ENCODE measurements around the gene CPTP.

CPTP gene

DNA sequence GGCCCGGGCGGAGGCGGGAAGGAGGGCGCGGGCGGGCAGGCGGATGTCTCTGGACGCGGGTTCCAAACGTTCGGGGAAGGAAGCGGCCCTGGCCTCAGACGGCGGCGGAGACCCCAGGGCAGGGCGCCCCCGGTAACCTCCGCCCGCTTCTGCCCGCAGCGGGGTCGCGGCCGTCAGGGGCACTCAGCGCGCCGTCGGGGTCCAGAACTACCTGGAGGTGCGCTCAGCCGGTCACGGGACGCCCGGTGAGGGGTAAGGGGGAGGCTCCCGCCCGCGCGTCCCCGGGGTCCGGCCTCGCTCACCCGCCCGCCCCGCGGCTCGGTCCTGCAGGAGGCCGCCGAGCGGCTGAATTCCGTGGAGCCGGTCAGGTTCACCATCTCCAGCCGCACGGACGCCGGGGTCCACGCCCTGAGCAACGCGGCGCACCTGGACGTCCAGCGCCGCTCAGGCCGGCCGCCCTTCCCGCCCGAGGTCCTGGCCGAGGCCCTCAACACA, 15.8 kb upstream of the CPTP start:
- no peak for TF ChIP-seq TEAD4 (IDR thresholded peaks at IDR 0.05)
- TF ChIP-seq TCF12 (IDR thresholded peaks at IDR 0.05; ENCODE audit: low read depth): no peak; the same call in 1 of the 2 replicates
- TF ChIP-seq NFIC (IDR thresholded peaks at IDR 0.05): no peak
- no peak for TF ChIP-seq CREB1 (IDR thresholded peaks at IDR 0.05; ENCODE audit: low read depth)
- no peak for TF ChIP-seq TAF1 (IDR thresholded peaks at IDR 0.05; ENCODE audit: low read depth)
- TF ChIP-seq EGR1 (IDR thresholded peaks at IDR 0.05): no peak
- TF ChIP-seq FOXM1 (IDR thresholded peaks at IDR 0.05; ENCODE audit: borderline replicate concordance, low read depth): no peak
- TF ChIP-seq EP300 (IDR thresholded peaks at IDR 0.05; ENCODE audit: borderline replicate concordance): no peak
- TF ChIP-seq RAD21 (IDR thresholded peaks at IDR 0.05; ENCODE audit: low read depth): no peak

DNA sequence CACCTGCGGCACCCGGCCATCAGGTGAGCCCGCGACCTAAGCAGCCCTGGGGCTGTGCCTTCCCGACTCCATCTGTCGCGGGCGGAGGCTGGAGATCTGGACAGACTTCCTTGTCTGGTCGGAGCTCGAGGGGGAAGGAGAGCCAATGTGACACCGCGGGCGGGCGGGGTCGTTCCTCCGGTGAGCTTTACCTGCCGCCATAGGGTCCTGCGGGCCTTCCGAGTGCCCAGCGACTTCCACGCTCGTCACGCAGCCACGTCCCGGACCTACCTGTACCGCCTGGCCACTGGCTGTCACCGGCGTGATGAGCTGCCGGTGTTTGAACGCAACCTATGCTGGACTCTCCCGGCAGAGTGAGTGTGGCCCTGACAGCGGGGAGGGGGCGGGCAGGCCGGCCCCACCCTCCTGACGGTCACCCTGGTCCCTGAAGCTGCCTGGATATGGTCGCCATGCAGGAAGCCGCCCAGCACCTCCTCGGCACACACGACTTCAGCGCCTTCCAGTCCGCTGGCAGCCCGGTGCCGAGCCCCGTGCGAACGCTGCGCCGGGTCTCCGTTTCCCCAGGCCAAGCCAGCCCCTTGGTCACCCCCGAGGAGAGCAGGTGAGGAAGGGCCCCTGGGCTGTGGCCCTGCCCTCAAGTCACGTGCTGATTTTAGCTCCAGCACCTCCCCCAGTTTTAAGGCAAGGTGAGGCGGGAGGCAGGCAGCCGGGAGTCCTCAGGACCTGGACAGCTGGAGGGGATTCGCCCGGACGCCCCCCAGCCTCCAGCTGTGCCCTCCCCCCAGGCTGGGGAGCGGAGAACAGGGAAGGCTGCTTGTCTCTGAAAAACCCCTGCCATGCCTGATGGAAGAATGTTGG, 15.1 kb upstream of the CPTP start:
- TF ChIP-seq CREB1 (IDR thresholded peaks at IDR 0.05; ENCODE audit: low read depth): no peak
- 0 out of 2 replicates have a peak, but pooled peaks have one; percentile 12 for TF ChIP-seq TAF1 (IDR thresholded peaks at IDR 0.05; ENCODE audit: low read depth)
- TF ChIP-seq ZBTB7A (IDR thresholded peaks at IDR 0.05; ENCODE audit: low read depth): 0 out of 2 replicates have a peak, but pooled peaks have one; percentile 45
- TF ChIP-seq FOXM1 (IDR thresholded peaks at IDR 0.05; ENCODE audit: borderline replicate concordance, low read depth): no peak

DNA sequence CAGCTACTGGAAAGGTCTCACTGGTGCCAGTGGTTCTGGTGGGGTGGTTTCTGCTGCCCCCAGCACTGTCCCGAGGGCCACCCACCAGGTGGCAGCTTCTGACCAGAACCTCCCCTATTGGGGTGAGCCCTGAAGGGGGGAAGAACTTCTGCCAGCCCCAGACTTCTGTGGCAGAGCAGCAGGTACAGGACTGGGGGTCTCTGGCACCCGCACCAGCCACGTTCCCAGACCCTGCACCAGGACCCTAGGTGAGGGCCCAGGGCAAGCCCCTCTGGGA, 14.6 kb upstream of the CPTP start:
- TF ChIP-seq, protein P1, sequence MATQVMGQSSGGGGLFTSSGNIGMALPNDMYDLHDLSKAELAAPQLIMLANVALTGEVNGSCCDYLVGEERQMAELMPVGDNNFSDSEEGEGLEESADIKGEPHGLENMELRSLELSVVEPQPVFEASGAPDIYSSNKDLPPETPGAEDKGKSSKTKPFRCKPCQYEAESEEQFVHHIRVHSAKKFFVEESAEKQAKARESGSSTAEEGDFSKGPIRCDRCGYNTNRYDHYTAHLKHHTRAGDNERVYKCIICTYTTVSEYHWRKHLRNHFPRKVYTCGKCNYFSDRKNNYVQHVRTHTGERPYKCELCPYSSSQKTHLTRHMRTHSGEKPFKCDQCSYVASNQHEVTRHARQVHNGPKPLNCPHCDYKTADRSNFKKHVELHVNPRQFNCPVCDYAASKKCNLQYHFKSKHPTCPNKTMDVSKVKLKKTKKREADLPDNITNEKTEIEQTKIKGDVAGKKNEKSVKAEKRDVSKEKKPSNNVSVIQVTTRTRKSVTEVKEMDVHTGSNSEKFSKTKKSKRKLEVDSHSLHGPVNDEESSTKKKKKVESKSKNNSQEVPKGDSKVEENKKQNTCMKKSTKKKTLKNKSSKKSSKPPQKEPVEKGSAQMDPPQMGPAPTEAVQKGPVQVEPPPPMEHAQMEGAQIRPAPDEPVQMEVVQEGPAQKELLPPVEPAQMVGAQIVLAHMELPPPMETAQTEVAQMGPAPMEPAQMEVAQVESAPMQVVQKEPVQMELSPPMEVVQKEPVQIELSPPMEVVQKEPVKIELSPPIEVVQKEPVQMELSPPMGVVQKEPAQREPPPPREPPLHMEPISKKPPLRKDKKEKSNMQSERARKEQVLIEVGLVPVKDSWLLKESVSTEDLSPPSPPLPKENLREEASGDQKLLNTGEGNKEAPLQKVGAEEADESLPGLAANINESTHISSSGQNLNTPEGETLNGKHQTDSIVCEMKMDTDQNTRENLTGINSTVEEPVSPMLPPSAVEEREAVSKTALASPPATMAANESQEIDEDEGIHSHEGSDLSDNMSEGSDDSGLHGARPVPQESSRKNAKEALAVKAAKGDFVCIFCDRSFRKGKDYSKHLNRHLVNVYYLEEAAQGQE (IDR thresholded peaks at IDR 0.05; ENCODE audit: low read depth): no peak
- peak; percentile 16; the same call in 1 of the 2 replicates for TF ChIP-seq ZBTB7A (IDR thresholded peaks at IDR 0.05; ENCODE audit: low read depth)

DNA sequence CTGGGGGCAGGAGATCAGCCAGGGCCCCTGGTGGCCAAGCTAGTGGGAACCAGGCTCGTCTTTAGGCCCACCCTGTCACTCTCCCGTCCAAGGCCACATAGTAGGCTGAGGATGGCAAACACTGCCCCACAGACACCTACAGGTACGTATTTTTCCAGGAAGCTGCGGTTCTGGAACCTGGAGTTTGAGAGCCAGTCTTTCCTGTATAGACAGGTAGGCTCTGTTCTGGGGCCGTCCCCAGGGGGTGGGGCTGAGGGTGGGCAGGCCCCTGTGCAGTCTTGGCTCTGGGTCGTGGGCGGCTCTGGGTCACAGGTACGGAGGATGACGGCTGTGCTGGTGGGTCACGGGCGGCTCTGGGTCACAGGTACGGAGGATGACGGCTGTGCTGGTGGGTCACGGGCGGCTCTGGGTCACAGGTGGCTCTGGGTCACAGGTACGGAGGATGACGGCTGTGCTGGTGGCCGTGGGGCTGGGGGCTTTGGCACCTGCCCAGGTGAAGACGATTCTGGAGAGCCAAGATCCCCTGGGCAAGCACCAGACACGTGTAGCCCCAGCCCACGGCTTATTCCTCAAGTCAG, 14.0 kb upstream of the CPTP start:
- TF ChIP-seq YY1 (IDR thresholded peaks at IDR 0.05; ENCODE audit: low read depth): no peak
- no peak for TF ChIP-seq ZBTB7A (IDR thresholded peaks at IDR 0.05; ENCODE audit: low read depth)
- TF ChIP-seq NFIC (IDR thresholded peaks at IDR 0.05): no peak
- TF ChIP-seq, protein P1 (IDR thresholded peaks at IDR 0.05; ENCODE audit: low read depth): no peak
- TF ChIP-seq CREB1 (IDR thresholded peaks at IDR 0.05; ENCODE audit: low read depth): no peak
- TF ChIP-seq CEBPB (IDR thresholded peaks at IDR 0.05): no peak

DNA sequence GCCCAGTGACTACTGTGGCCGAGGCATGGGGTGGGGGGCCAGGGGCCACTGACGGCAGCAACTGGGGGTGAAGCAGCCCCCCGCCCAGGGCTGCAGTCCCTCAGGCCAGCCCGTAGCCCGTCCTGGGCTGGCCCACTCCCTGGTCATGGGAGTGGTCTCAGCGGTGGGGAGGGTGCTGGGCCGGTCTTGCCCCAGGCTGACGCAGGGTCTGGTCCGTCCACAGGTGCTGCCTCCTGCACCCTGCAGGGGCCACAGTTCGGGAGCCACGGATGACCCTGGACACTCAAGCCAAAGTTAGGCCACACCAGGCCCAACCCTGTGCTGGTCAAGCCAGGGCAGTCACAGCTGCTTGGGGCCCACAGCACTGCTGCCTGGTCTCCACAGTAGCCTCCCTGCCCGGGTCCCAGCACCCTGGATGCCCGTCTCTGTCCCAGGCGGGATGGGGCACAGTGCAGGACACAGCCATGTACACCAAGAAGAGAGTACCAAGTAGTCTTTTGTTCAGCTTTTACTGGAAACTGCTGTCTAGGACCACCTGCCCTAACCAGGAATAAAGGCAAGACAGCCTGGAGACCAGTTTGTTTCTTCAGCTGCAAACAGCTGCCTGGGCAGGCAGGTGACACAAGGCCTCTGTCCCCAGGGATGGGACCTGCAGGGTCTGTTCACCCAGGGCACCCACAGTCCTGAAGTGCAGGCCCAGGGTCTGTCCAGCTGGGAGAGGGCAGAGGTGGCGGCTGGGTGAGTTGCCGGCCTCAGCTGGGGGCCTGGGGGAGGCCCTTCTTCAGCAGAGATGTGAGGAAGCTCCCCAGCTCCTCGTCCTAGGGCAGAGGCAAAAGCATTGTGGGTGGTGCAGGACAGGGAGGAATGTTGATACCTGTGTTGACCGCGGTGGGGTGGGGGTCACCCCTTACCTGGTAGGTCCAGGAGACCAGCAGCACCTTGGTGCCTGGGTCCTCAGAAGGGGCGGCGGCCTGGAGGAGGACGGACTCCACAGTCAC, 13.2 kb upstream of the CPTP start:
- TF ChIP-seq YY1 (IDR thresholded peaks at IDR 0.05; ENCODE audit: low read depth) (no peak), EGR1 (IDR thresholded peaks at IDR 0.05) (no peak), TEAD4 (IDR thresholded peaks at IDR 0.05) (no peak), FOXM1 (IDR thresholded peaks at IDR 0.05; ENCODE audit: borderline replicate concordance, low read depth) (no peak), CEBPB (IDR thresholded peaks at IDR 0.05) (no peak), RAD21 (IDR thresholded peaks at IDR 0.05; ENCODE audit: low read depth) (no peak), CREB1 (IDR thresholded peaks at IDR 0.05; ENCODE audit: low read depth) (no peak), EP300 (IDR thresholded peaks at IDR 0.05; ENCODE audit: borderline replicate concordance) (no peak), ZBTB7A (IDR thresholded peaks at IDR 0.05; ENCODE audit: low read depth) (no peak), NFIC (IDR thresholded peaks at IDR 0.05) (no peak), TAF1 (IDR thresholded peaks at IDR 0.05; ENCODE audit: low read depth) (no peak), TCF12 (IDR thresholded peaks at IDR 0.05; ENCODE audit: low read depth) (no peak)
- TF ChIP-seq, protein P1 (IDR thresholded peaks at IDR 0.05; ENCODE audit: low read depth): no peak
- TF ChIP-seq, protein P2, sequence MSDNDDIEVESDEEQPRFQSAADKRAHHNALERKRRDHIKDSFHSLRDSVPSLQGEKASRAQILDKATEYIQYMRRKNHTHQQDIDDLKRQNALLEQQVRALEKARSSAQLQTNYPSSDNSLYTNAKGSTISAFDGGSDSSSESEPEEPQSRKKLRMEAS (IDR thresholded peaks at IDR 0.05): no peak
- TF ChIP-seq, protein P3, sequence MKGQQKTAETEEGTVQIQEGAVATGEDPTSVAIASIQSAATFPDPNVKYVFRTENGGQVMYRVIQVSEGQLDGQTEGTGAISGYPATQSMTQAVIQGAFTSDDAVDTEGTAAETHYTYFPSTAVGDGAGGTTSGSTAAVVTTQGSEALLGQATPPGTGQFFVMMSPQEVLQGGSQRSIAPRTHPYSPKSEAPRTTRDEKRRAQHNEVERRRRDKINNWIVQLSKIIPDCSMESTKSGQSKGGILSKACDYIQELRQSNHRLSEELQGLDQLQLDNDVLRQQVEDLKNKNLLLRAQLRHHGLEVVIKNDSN (IDR thresholded peaks at IDR 0.05): no peak

Data from Ishikawa (cell line).